ENCODE results near the gene COL12A1.

DNA sequence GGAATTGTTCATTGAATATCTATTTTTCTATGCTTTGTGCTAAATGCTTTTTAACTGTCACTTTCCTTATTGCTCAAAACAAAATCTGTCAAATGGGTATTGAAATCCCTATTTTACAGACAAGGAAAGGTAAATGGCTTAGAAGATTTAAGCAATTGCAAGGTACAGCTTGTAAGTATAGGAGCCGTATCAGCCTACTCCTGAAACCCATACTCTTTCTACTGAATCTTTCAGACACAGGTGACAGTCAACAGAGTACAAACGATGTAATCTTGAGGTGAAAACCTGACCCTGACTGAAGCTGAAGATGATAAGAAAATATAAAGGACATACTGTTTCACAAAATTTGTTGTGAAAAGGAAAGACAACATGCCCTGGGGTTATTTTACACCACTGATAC, 44.7 kb upstream of the COL12A1 start:
- no peak for TF ChIP-seq CTCF (conservative IDR thresholded peaks at IDR 0.05)
- TF ChIP-seq EZH2 (IDR thresholded peaks at IDR 0.05; ENCODE audit: low read depth) = no peak
